Spleen (tissue), 7 donors: ENCODE measurements around the gene NBAS.

Experiments
- CTCF ChIP-seq, 11 experiments: fragments of 200-600 bp in 7 of 11; fragments of 450-650 bp in 4 of 11; sonication (generic) in 4 of 11; IDR thresholded peaks in 8 of 11; conservative IDR thresholded peaks in 3 of 11; 1 replicate in 7 of 11; 2 replicates in 4 of 11; pipeline versions ENCODE4 v1.4.0 to v1.8.0; 2016 to 2021; ENCODE audit warnings: antibody characterized with exemption in 11 of 11, inconsistent platforms in 4 of 11, mild to moderate bottlenecking in 1 of 11
- POLR2A ChIP-seq, 3 donors: fragments of 450-650 bp; IDR thresholded peaks; one replicate each; pipeline ENCODE4 v1.5.1; 2017; ENCODE audit warnings: antibody characterized with exemption in 3 of 3, mild to moderate bottlenecking in 1 of 3
- POLR2AphosphoS5 ChIP-seq, 3 donors: sonication (generic); formaldehyde crosslinking; IDR thresholded peaks; one replicate each; pipeline ENCODE4 v1.5.1; 2017; ENCODE audit warnings: antibody characterized with exemption in 3 of 3
- donor health status: DM: no; HTN: no; CAD: no; lungs with moderate emphysema.
- donor health status: DM: no; HTN: no; CAD: no.
- donor health status: DM: no; HTN: no; CAD: no.

GRCh38 chr2:15269043-15269442 is 292.1 kb downstream of the NBAS start:
- TF ChIP-seq CTCF (IDR thresholded peaks at IDR 0.05 in 8 of 11, conservative IDR thresholded peaks at IDR 0.05 in 3 of 11) = no peak
- no peak for TF ChIP-seq POLR2AphosphoS5 (IDR thresholded peaks at IDR 0.05)
- TF ChIP-seq POLR2A (IDR thresholded peaks at IDR 0.05) = no peak
